SK-N-MC (cell line): ENCODE measurements around the gene EEF2KMT.
"Not testable (repeated sequence)": the region's sequence is repeated elsewhere in the genome, so short reads cannot be mapped to it uniquely, and the experiment has no call there.

Source experiments
- DNase-seq: peaks from one replicate; pipeline ENCODE4 v3.0.0-alpha.2; 2011; ENCODE audit warnings: low read depth, low spot score
- H3K27ac ChIP-seq: fragments of 200-600 bp; sonication (generic); 2 replicates; pipeline ENCODE4 v1.5.1; 2016; ENCODE audit warnings: mixed run types
- H3K36me3 ChIP-seq: fragments of 200-600 bp; sonication (generic); 2 replicates; pipeline ENCODE4 v1.6.1; 2017; ENCODE audit warnings: antibody characterized with exemption, low read length, mixed read lengths; ENCODE audit not compliant: insufficient read depth
- H3K4me3 ChIP-seq: fragments of 200-600 bp; sonication (generic); 2 replicates; pipeline ENCODE4 v1.5.1; 2016
- H3K9ac ChIP-seq: fragments of 200-600 bp; sonication (generic); 2 replicates; pipeline ENCODE4 v1.8.0; 2017; ENCODE audit warnings: mixed run types, mixed read lengths; ENCODE audit not compliant: insufficient read length
- H3K9me3 ChIP-seq: fragments of 200-600 bp; sonication (generic); 2 replicates; pipeline ENCODE4 v1.6.1; 2017; ENCODE audit warnings: low read depth, mild to moderate bottlenecking, antibody characterized with exemption, low read length, moderate library complexity, mixed read lengths
- EZH2 ChIP-seq: fragments of 200-600 bp; sonication (generic); IDR thresholded peaks from one replicate; pipeline ENCODE4 v1.6.1; 2017; ENCODE audit warnings: antibody characterized with exemption
- FOXP2 ChIP-seq: optimal IDR thresholded peaks from 2 replicates; pipeline ENCODE3; 2011; ENCODE audit warnings: mild to moderate bottlenecking, moderate library complexity; ENCODE audit not compliant: insufficient read depth; ENCODE audit errors: extremely low read length, control extremely low read depth
- POLR2AphosphoS5 ChIP-seq: IDR thresholded peaks from 2 replicates; pipeline ENCODE4 v1.6.1; 2012; ENCODE audit warnings: mild to moderate bottlenecking, low read depth, low read length, borderline replicate concordance

EEF2KMT gene

GRCh38 chr16:5075637-5076036, 22.0 kb downstream of the EEF2KMT start:
- H3K9me3 ChIP-seq, result no peaks in the 10 kb centered on the region
- no peak overlapping the region for H3K27ac ChIP-seq
- H3K9ac ChIP-seq, result no peak overlapping the region
- TF ChIP-seq FOXP2 (no peak), EZH2 (no peak)
- no peak overlapping the region for H3K4me3 ChIP-seq
- peaks cover 5% of the 10 kb centered on the region; the same call in 1 of the 2 replicates for H3K36me3 ChIP-seq
- no peak for DNase-seq

GRCh38 chr16:5073771-5074170, 23.8 kb downstream of the EEF2KMT start:
- H3K9me3 ChIP-seq, H3K27ac ChIP-seq, H3K9ac ChIP-seq, H3K36me3 ChIP-seq, H3K4me3 ChIP-seq, DNase-seq: not testable (repeated sequence)

GRCh38 chr16:5073279-5073629, 24.3 kb downstream of the EEF2KMT start:
- Histone ChIP-seq H3K9me3 (no peaks in the 10 kb centered on the region), H3K4me3 (no peak overlapping the region)

GRCh38 chr16:5072334-5073278, 25.0 kb downstream of the EEF2KMT start:
- TF ChIP-seq FOXP2, result no peak
- TF ChIP-seq POLR2AphosphoS5, result no peak
- TF ChIP-seq EZH2, result no peak
- Histone ChIP-seq H3K9ac (peak overlapping the region; percentile 91), H3K27ac (no peak overlapping the region), H3K9me3 (no peaks in the 10 kb centered on the region), H3K4me3 (peak overlapping the region; percentile 88), H3K36me3 (peaks cover 5% of the 10 kb centered on the region; the same call in 1 of the 2 replicates)
- DNase-seq, result no peak

More at GRCh38 chr16:5073279-5073629, 24.3 kb downstream of the EEF2KMT start:
- TF ChIP-seq EZH2 (no peak), POLR2AphosphoS5 (no peak), FOXP2 (no peak)
- no peak for DNase-seq
- peaks cover 5% of the 10 kb centered on the region; the same call in 1 of the 2 replicates for H3K36me3 ChIP-seq
- H3K9ac ChIP-seq, result no peak overlapping the region
- no peak overlapping the region for H3K27ac ChIP-seq

- no peak for DNase-seq
- Histone ChIP-seq H3K9me3 (no peaks in the 10 kb centered on the region), H3K36me3 (peaks cover 5% of the 10 kb centered on the region; the same call in 1 of the 2 replicates), H3K9ac (peak within 1 kb of the TSS; percentile 91), H3K4me3 (peak within 1 kb of the TSS; percentile 88), H3K27ac (no peak within 1 kb of the TSS)
- TF ChIP-seq POLR2AphosphoS5, result peak; percentile 89
- TF ChIP-seq EZH2, result no peak
Measured at GRCh38 chr16:5071681-5072333, 25.8 kb downstream of the EEF2KMT start, which contains the start of gene ALG1. Gene ALG1 (plus strand): TSS chr16:5071843. CDS start chr16:5071850, 7 bp downstream.

GRCh38 chr16:5071341-5071680, 26.3 kb downstream of the EEF2KMT start:
- TF ChIP-seq POLR2AphosphoS5, result no peak
- TF ChIP-seq FOXP2, result no peak
- no peak for TF ChIP-seq EZH2
- no peak overlapping the region for H3K27ac ChIP-seq

GRCh38 chr16:5070431-5071186, 27.0 kb downstream of the EEF2KMT start:
- Histone ChIP-seq H3K27ac (no peak overlapping the region), H3K4me3 (no peak overlapping the region), H3K36me3 (peaks cover 5% of the 10 kb centered on the region; the same call in 1 of the 2 replicates), H3K9me3 (no peaks in the 10 kb centered on the region), H3K9ac (no peak overlapping the region)
- TF ChIP-seq POLR2AphosphoS5, result no peak
- TF ChIP-seq FOXP2, result no peak
- TF ChIP-seq EZH2, result no peak
- no peak for DNase-seq

More at GRCh38 chr16:5071341-5071680, 26.3 kb downstream of the EEF2KMT start:
- H3K9ac ChIP-seq, result peak overlapping the region; percentile 91
- DNase-seq, result no peak
- peaks cover 5% of the 10 kb centered on the region; the same call in 1 of the 2 replicates for H3K36me3 ChIP-seq
- peak overlapping the region; percentile 88 for H3K4me3 ChIP-seq
- no peaks in the 10 kb centered on the region for H3K9me3 ChIP-seq

GRCh38 chr16:5069854-5070253, 27.7 kb downstream of the EEF2KMT start:
- DNase-seq, result no peak
- H3K36me3 ChIP-seq, result no peaks in the 10 kb centered on the region
- H3K4me3 ChIP-seq, result no peak overlapping the region
- no peaks in the 10 kb centered on the region for H3K9me3 ChIP-seq
- no peak for TF ChIP-seq POLR2AphosphoS5
- no peak for TF ChIP-seq FOXP2
- no peak overlapping the region for H3K9ac ChIP-seq
- H3K27ac ChIP-seq, result no peak overlapping the region
